SKM-1 (cell line): Measurements from ENCODE around the gene LDLRAD4.

ENCODE experiments used
- DNase-seq: peaks from one replicate; lab custom pipeline; 2025; ENCODE audit not compliant: unreplicated experiment; lab: John Stamatoyannopoulos, UW

Gene LDLRAD4

GRCh38 chr18:13420969-13421686 is 202.6 kb downstream of the LDLRAD4 start:
- DNase-seq: no peak

DNA sequence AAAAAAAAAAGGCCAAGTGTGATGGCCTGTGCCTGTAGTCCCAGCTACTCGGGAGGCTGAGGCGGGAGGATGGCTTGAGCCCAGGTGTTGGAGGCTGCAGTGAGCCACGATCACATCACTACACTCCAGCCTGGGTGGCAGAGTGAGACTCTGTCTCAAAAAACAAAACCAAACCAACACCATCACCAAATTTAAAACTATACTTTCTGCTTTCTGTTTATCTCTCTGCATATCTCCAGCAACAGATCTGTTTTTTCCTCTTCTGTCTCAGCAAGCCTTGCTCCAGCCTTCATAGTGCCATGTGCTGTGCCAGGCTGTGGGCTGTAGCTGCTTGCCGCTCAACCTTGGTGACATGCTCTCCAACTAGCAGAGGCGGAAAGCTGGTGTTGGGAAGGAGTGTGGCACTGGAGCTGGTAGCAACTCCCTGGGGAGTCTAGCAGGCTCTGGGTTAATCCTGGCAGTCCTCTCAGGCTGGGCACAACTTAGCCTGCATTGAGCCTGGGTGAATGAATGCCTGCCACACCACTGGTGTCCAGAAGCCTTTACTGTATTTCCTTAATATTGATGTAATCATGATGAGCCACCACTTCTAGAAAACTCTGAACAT is 204.1 kb downstream of the LDLRAD4 start:
- DNase-seq: no peak

DNA sequence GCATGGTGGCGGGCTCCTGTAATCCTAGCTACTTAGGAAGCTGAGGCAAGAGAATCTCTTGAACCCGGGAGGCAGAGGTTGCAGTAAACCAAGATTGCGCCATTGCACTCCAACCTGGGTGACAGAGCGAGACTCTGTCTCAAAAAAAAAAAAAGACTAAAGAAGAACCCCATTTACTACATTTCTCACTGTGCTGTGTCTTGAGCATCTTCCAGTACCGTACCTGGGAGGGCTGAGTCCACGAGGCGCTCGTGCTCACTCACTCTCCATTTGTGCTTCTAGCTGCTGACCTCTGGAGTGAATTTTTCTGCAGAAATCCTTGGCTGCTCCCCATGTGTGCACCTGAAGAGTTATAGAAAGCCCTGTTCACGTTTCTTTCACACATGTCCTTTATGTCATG is 204.8 kb downstream of the LDLRAD4 start:
- no peak for DNase-seq

- no peak for DNase-seq
Measured at GRCh38 chr18:13424363-13424762, 205.8 kb downstream of the LDLRAD4 start.

- no peak for DNase-seq
Measured at GRCh38 chr18:13425357-13426091, 207.0 kb downstream of the LDLRAD4 start.

GRCh38 chr18:13427354-13427753 is 208.8 kb downstream of the LDLRAD4 start:
- no peak for DNase-seq

- DNase-seq: no peak
Measured at GRCh38 chr18:13428319-13428718, 209.8 kb downstream of the LDLRAD4 start.

DNA sequence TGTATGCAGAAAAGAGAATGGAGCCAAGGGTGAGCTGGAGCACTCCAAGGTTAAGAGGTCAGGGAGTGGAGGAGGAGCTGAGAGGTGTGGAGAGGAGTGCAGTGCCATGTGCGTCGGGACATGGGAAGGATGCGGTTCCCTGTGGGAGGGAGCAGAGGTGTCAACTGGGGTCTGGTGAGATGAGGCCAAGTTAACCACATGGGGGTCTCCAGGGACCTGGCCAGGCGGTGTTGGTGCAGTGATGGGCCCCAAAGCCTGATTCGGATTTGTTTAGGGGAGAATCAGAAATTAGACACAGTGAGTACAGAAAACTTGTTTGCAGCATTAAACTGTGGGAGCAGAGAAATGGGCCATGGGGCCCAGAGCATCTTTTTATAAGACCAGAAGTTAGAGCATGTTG is 210.5 kb downstream of the LDLRAD4 start:
- DNase-seq: no peak

- no peak for DNase-seq
Measured at GRCh38 chr18:13429884-13430510, 211.4 kb downstream of the LDLRAD4 start.

DNA sequence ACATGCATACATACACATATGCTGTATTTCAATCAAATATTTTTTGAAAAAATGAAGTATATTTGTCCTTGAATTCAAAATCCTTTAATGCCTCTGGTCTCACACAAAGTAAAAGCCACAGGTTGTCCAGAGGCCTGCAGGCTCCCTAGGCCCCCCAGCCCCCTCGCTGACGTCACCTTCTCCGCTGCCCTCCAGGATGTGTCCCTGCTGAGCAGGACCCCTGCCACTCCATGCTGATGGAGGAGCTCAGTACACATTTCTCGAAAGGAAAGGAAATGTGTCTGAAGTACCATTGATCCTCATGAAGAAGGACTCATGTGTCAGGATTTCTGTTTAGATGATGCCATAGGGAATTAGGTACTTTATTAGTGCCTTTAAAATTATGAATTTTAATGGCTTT is 212.1 kb downstream of the LDLRAD4 start:
- DNase-seq: no peak

- DNase-seq: no peak
Measured at GRCh38 chr18:13431886-13432285, 213.3 kb downstream of the LDLRAD4 start.

- no peak for DNase-seq
Measured at GRCh38 chr18:13433125-13433524, 214.6 kb downstream of the LDLRAD4 start.

DNA sequence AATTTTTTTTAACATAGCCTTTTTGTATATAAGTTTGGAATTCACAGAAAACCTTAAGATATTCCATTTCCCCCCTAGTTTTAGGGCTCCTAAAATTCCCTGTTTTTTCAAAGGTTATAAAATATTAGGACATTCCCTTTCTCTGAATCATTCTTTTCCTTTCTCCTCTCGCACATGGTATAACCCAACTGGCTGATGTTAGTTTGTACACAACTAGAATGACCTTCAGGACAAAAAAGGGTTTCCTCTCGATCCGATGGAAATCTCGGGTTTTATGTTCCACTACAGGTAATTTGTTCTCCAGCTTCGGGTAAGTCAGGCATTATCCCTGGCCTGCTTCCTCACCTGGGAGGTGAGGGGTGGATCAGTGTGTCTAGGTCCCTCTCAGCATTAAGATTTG is 215.1 kb downstream of the LDLRAD4 start:
- DNase-seq: no peak

DNA sequence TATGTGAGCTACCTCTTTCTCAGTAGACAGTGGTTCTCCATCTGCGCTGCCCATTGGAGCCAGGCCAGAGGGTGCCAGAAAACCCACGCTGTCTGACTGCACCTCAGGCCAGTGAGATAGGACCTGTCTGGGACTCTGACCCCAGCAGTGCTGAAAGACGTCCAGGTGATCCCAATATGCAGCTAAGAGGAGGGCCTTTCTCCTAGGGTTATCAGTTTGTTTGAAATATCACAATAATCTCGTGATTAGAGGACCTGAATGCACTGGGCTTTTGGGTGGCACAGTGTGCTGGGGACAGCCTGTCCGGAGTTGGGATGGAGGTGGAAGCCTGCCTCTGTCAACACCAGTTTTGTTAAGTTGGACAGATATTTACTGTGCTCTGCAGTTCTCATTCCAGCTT is 216.3 kb downstream of the LDLRAD4 start:
- no peak for DNase-seq

GRCh38 chr18:13435586-13436333 is 217.2 kb downstream of the LDLRAD4 start:
- no peak for DNase-seq

DNA sequence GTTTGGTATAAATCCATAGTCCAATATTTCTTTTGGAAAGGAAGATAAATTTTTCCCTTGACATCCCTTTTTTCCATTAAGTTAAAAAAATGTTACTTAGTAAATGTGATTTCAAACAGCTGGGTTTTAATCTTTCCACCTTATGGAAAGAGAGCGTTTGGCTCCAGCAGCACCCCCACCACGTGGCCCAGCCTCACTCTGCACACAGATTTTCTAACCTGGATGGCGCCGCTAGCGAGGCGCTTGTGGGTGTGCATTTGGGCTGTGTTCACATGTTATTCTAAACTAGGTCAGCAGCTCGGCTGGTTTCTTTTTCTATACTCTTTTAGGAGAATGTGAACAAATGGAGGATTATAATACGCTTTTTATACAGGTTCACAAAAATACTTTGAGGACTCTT is 218.0 kb downstream of the LDLRAD4 start:
- no peak for DNase-seq

DNA sequence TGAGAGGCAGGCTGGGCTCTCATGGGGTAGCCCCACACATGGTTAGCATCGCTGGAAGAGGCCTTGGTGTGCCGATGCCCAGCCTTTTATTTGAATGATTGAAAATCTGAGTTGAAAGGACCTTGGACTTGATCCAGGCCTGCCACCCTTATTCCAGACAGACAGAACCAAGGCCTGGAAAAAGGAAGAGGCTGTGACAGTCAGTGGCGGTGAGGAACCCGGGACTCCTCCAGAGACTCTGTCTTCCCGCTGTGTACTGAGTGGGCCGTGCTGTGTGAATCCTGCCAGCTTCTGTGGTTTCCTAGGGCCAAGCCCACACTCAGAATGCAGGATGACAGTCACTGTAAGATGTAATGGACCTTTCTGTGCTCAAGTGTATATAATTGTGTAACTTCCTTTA is 218.5 kb downstream of the LDLRAD4 start:
- DNase-seq: no peak

DNA sequence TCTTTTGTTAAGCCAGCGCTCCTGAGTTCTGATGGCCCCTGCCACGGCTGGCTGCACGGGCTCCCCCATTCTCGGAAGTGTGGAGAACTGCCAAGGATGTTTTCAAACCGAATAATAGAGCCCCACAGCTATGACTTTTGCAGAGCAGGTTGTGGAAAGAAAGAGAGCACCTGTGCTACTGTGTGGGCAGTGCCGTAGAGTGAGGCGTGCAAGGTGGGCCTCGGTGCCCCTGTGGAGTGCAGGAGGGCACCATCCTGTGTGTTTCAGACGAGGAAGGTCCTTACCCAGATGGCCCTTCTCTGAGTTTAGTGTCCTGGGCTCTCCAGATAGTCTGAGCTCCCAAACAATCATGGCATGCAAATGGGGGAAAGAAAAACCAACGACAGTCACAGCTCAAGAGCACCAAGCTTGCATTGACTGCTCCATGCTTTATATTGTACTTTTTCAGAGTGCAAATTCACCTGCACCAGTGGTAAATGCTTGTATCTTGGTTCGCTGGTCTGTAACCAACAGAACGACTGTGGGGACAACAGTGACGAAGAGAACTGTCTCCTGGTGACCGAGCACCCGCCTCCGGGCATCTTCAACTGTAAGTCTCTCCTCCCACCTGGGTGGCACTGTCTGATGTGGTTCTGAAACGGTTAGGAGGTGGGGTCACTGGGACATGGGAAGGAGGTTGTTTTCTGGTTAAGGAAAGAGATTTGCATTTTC is 219.4 kb downstream of the LDLRAD4 start:
- DNase-seq: no peak

DNA sequence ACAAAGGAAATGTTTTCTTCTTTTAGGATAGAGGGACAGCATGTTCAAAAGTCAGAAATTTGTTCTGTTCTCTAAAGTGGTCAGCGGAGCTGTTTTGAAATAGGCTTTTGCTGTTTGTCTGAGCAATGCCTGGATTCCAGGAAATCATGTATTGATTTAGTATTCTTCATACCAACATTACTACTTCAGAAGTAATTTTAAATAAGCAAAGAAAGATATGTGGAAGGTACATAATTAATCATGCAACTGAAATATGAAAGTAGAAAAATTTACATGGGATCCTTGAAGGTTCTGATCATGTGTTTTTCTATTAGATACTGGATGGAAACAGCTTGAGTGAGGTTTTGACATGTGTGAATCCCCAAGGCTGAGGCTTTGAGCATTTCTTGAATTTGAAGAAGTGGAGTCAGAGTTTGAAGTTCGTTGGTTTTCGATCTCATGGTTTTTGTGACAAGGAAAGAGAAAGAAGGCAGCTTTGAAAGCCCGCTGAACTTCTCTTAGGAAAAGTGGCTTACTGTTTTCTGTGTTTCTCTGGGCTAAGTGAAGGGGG is 220.0 kb downstream of the LDLRAD4 start:
- no peak for DNase-seq

- DNase-seq: no peak
Measured at GRCh38 chr18:13439461-13439860, 220.9 kb downstream of the LDLRAD4 start.
